ENCODE data around the gene NFILZ.
A peak's percentile ranks its signal among the peaks of the same experiment; 100 is the strongest.

NFILZ gene

DNA sequence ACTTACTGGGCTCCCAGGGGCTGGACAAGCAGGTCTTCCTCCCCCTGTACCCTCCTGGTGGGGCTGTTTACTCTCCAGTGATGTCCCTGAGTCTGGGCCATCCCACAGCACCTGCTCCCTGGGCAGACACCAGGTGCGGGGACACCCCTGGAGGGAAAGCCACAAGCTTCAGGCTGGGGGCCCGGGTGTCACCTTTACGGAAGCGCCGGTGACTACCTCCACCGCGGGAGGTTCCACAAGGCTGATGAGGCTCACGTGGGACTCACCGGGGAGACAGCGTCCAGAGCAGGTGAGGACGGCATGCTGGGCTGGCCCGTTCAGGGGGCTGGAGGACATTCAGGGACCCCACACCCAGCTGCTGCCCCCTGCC, 24.9 kb downstream of the NFILZ start:
- peak; percentile 59 for ATAC-seq (ENCODE audit: insufficient read depth, low read depth)
- no peak overlapping the region for H2AFZ ChIP-seq (ENCODE audit: low read depth, low read length)
- H3K4me2 ChIP-seq (ENCODE audit: insufficient read depth, low read length): no peak overlapping the region

DNA sequence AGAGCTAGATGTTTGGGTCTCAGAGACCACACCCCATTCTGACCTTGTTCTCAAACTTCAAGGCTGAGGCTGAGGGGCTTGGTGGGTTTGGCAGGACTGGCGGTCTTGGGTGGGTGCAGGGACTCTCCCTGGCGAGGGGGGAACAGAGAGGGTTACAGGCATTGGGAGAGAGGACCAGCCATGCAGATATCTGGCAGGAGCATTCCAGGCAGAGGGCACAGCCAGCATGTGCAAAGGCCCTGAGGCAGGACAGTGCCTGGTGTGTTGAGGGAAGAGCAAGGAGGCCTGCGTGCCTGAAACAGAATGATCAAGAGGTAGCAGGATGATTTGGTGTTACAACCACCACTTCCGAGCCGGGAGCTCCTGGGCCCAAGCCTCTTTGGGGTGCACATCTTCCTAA, 27.4 kb downstream of the NFILZ start:
- H3K4me3 ChIP-seq (ENCODE audit: low read depth in 1 of 2, low read length in 2 of 2): no peak overlapping the region
- no peak for ATAC-seq (ENCODE audit: insufficient read depth, low read depth)
- peaks cover 29% of the 10 kb centered on the region for H3K4me1 ChIP-seq (ENCODE audit: insufficient read depth, low read length)
- no peak overlapping the region for H2AFZ ChIP-seq (ENCODE audit: low read depth, low read length)
- TF ChIP-seq, protein P1, sequence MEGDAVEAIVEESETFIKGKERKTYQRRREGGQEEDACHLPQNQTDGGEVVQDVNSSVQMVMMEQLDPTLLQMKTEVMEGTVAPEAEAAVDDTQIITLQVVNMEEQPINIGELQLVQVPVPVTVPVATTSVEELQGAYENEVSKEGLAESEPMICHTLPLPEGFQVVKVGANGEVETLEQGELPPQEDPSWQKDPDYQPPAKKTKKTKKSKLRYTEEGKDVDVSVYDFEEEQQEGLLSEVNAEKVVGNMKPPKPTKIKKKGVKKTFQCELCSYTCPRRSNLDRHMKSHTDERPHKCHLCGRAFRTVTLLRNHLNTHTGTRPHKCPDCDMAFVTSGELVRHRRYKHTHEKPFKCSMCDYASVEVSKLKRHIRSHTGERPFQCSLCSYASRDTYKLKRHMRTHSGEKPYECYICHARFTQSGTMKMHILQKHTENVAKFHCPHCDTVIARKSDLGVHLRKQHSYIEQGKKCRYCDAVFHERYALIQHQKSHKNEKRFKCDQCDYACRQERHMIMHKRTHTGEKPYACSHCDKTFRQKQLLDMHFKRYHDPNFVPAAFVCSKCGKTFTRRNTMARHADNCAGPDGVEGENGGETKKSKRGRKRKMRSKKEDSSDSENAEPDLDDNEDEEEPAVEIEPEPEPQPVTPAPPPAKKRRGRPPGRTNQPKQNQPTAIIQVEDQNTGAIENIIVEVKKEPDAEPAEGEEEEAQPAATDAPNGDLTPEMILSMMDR (IDR thresholded peaks at IDR 0.05; ENCODE audit: borderline replicate concordance, extremely low read depth, low read length, poor library complexity, severe bottlenecking): no peak
- TF ChIP-seq EZH2 (IDR thresholded peaks at IDR 0.05; ENCODE audit: borderline replicate concordance, low read depth, low read length, severe bottlenecking): no peak
- no peaks in the 10 kb centered on the region for H3K36me3 ChIP-seq (ENCODE audit: insufficient read depth, low read length)
- no peak for DNase-seq
- no peaks in the 10 kb centered on the region for H3K9me3 ChIP-seq (ENCODE audit: insufficient read depth, low read length, severe bottlenecking)
- no peaks in the 10 kb centered on the region for H3K27me3 ChIP-seq (ENCODE audit: insufficient read depth, low read length, poor library complexity)
- no peak overlapping the region for H3K27ac ChIP-seq (ENCODE audit: low read length)
- no peak overlapping the region for H3K9ac ChIP-seq (ENCODE audit: low read depth, low read length)
- H4K20me1 ChIP-seq (ENCODE audit: insufficient read depth, low read length): no peaks in the 10 kb centered on the region
- H3K79me2 ChIP-seq (ENCODE audit: insufficient read depth, low read length): no peaks in the 10 kb centered on the region
- H3K4me2 ChIP-seq (ENCODE audit: insufficient read depth, low read length): no peak overlapping the region

More for the DNA sequence above, 24.9 kb downstream of the NFILZ start:
- Histone ChIP-seq H3K36me3 (ENCODE audit: insufficient read depth, low read length) (no peaks in the 10 kb centered on the region), H3K27me3 (ENCODE audit: insufficient read depth, low read length, poor library complexity) (no peaks in the 10 kb centered on the region), H3K27ac (ENCODE audit: low read length) (no peak overlapping the region), H3K9me3 (ENCODE audit: insufficient read depth, low read length, severe bottlenecking) (no peaks in the 10 kb centered on the region), H3K4me3 (ENCODE audit: low read depth in 1 of 2, low read length in 2 of 2) (no peak overlapping the region), H4K20me1 (ENCODE audit: insufficient read depth, low read length) (no peaks in the 10 kb centered on the region), H3K4me1 (ENCODE audit: insufficient read depth, low read length) (peaks cover 27% of the 10 kb centered on the region), H3K9ac (ENCODE audit: low read depth, low read length) (no peak overlapping the region), H3K79me2 (ENCODE audit: insufficient read depth, low read length) (no peaks in the 10 kb centered on the region)
- DNase-seq: peak; percentile 50
- no peak for TF ChIP-seq EZH2 (IDR thresholded peaks at IDR 0.05; ENCODE audit: borderline replicate concordance, low read depth, low read length, severe bottlenecking)
- TF ChIP-seq, protein P1 (IDR thresholded peaks at IDR 0.05; ENCODE audit: borderline replicate concordance, extremely low read depth, low read length, poor library complexity, severe bottlenecking): no peak

DNA sequence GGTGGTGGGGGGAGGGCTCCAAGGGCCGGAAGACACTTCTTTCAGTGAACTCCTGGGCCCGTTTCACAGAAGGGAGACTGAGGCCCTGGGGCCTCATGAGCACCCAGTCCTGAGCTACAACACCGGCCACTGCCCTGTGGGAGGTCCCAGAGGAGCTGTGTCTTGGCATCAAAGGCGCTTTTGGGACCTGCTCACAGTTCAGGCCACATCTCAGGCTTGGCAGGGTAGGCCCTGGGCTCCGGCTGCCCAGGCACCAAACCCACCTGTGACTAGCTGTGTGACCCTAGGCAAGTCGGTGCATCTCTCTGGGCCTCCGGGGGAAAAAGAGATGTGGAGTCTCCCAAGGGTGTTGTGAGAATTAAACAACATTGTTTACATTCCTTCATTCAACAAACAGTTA, 29.5 kb downstream of the NFILZ start:
- Histone ChIP-seq H4K20me1 (ENCODE audit: insufficient read depth, low read length) (no peaks in the 10 kb centered on the region), H3K4me2 (ENCODE audit: insufficient read depth, low read length) (no peak overlapping the region), H3K27ac (ENCODE audit: low read length) (no peak overlapping the region), H3K27me3 (ENCODE audit: insufficient read depth, low read length, poor library complexity) (no peaks in the 10 kb centered on the region), H2AFZ (ENCODE audit: low read depth, low read length) (no peak overlapping the region), H3K36me3 (ENCODE audit: insufficient read depth, low read length) (no peaks in the 10 kb centered on the region), H3K4me1 (ENCODE audit: insufficient read depth, low read length) (peaks cover 41% of the 10 kb centered on the region), H3K9me3 (ENCODE audit: insufficient read depth, low read length, severe bottlenecking) (no peaks in the 10 kb centered on the region), H3K4me3 (ENCODE audit: low read depth in 1 of 2, low read length in 2 of 2) (no peak overlapping the region), H3K79me2 (ENCODE audit: insufficient read depth, low read length) (no peaks in the 10 kb centered on the region), H3K9ac (ENCODE audit: low read depth, low read length) (no peak overlapping the region)
- ATAC-seq (ENCODE audit: insufficient read depth, low read depth) (no peak), DNase-seq (no peak)
- TF ChIP-seq, protein P1 (IDR thresholded peaks at IDR 0.05; ENCODE audit: borderline replicate concordance, extremely low read depth, low read length, poor library complexity, severe bottlenecking): no peak
- TF ChIP-seq EZH2 (IDR thresholded peaks at IDR 0.05; ENCODE audit: borderline replicate concordance, low read depth, low read length, severe bottlenecking): no peak

DNA sequence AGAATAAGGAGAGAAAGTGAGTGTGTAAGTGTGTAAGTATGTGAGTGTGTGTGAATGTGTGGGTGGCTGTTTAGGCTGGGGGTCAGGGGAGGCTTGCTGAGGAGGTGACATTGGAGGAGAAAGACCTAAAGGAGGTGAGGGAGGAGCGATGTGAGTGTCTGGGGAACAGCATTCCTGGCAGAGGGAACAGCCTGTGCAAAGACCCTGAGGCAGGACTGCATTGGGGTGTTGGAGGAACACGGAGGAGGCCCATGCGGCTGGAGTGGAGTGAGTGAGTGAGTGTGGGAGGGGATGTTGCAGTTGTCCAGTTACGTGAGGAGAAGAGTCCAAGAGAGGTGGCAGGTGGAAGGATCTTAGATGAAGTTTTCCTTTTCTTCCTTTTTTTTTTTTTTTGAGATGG, 31.8 kb downstream of the NFILZ start:
- Histone ChIP-seq H3K9ac (ENCODE audit: low read depth, low read length) (no peak overlapping the region), H3K27ac (ENCODE audit: low read length) (peak overlapping the region; percentile 37; the same call in 1 of the 2 replicates), H3K4me2 (ENCODE audit: insufficient read depth, low read length) (no peak overlapping the region), H3K27me3 (ENCODE audit: insufficient read depth, low read length, poor library complexity) (no peaks in the 10 kb centered on the region), H2AFZ (ENCODE audit: low read depth, low read length) (no peak overlapping the region), H3K79me2 (ENCODE audit: insufficient read depth, low read length) (no peaks in the 10 kb centered on the region), H4K20me1 (ENCODE audit: insufficient read depth, low read length) (no peaks in the 10 kb centered on the region), H3K4me3 (ENCODE audit: low read depth in 1 of 2, low read length in 2 of 2) (no peak overlapping the region), H3K36me3 (ENCODE audit: insufficient read depth, low read length) (no peaks in the 10 kb centered on the region), H3K9me3 (ENCODE audit: insufficient read depth, low read length, severe bottlenecking) (no peaks in the 10 kb centered on the region), H3K4me1 (ENCODE audit: insufficient read depth, low read length) (peaks cover 56% of the 10 kb centered on the region)
- ATAC-seq (ENCODE audit: insufficient read depth, low read depth): no peak
- TF ChIP-seq, protein P1 (IDR thresholded peaks at IDR 0.05; ENCODE audit: borderline replicate concordance, extremely low read depth, low read length, poor library complexity, severe bottlenecking): no peak
- TF ChIP-seq EZH2 (IDR thresholded peaks at IDR 0.05; ENCODE audit: borderline replicate concordance, low read depth, low read length, severe bottlenecking): no peak
- DNase-seq: no peak

Data from DND-41 (cell line).